ENCODE results near the gene RSAD2. TPM values are rescaled to one million over a fixed set of nuclear protein-coding genes. Genes with fewer than 3 reads are reported as not detected.
"Not testable (repeated sequence)": the region's sequence is repeated elsewhere in the genome, so short reads cannot be mapped to it uniquely, and the experiment has no call there.

The RSAD2 gene
- total RNA-seq, 1 donor from 2014 or later, result 0.32 TPM

DNA sequence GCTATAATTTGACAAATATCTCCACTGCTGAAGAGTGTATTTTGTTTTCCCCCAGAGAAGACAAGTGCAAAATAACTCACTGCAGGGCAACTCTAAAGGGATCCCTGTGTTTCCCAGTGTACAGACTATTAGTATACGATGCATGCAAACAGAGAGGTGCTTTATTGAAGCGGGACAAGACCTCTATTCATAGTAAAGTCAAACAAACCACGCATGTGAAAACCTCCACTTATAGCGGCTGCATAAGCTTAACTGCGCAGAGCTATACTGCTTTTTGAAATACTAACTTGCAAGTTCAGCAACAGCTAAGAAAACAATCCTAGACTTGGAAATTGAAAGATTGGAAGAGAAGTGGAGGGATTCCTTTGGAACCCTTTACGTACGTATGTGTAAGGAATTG lies 55.3 kb downstream of the RSAD2 start:
- DNase-seq (ENCODE audit: low spot score in 2 of 2), result no peak
- Histone ChIP-seq H3K27ac (no peak overlapping the region), H3K36me3 (no peaks in the 10 kb centered on the region), H3K4me1 (peaks cover 0 to 3% of the 10 kb centered on the region in 2 donors), H3K4me3 (no peak overlapping the region), H3K9me3 (no peaks in the 10 kb centered on the region), H3K27me3 (no peaks in the 10 kb centered on the region)
- TF ChIP-seq, protein P1, sequence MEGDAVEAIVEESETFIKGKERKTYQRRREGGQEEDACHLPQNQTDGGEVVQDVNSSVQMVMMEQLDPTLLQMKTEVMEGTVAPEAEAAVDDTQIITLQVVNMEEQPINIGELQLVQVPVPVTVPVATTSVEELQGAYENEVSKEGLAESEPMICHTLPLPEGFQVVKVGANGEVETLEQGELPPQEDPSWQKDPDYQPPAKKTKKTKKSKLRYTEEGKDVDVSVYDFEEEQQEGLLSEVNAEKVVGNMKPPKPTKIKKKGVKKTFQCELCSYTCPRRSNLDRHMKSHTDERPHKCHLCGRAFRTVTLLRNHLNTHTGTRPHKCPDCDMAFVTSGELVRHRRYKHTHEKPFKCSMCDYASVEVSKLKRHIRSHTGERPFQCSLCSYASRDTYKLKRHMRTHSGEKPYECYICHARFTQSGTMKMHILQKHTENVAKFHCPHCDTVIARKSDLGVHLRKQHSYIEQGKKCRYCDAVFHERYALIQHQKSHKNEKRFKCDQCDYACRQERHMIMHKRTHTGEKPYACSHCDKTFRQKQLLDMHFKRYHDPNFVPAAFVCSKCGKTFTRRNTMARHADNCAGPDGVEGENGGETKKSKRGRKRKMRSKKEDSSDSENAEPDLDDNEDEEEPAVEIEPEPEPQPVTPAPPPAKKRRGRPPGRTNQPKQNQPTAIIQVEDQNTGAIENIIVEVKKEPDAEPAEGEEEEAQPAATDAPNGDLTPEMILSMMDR (IDR thresholded peaks at IDR 0.05), result no peak
- intact Hi-C loops (cut with DNase I), result no loop called here

DNA sequence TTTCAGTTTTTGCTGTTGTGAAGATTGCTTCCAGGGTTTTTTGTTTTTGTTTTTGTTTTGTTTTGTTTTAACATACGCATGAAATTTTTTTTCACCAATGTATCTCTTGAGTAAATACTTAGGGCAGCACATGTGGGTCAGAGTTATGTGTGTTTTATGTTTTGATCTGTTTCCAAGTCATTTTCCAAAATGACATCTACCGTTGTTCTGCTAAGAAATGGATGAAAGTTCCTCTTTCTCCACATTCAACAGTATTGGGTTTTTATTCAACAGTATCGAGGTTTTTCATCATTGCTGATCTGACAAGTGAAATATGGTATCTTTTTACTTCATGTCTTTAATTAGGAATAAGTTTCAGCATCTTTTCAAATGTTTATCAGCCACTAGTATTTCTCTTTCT lies 56.3 kb downstream of the RSAD2 start:
- Histone ChIP-seq H3K4me3 (no peak overlapping the region), H3K9me3 (no peaks in the 10 kb centered on the region), H3K36me3 (no peaks in the 10 kb centered on the region), H3K4me1 (no peaks in the 10 kb centered on the region), H3K27me3 (no peaks in the 10 kb centered on the region), H3K27ac (no peak overlapping the region)
- intact Hi-C loops (cut with DNase I), result no loop called here
- no peak for DNase-seq (ENCODE audit: low spot score in 2 of 2)
- TF ChIP-seq, protein P1 (IDR thresholded peaks at IDR 0.05), result no peak

DNA sequence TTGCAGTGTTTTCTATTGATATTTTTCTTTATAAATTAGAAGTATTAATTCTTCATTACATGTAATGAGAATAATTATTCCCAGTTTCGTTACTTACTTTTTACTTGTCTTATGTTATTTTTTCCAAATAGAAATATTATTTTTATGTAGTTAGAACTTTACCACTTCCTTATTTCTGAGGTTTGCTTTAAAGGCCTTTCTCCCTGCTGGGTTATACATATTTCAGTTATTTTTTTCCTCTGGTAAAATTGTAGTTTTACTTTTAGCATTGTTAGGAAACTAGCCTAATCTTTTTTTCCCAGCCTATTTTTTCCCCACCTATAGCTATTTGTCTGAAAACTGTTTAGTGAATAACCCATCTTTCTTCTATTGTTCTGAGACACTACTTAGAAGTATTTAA lies 56.8 kb downstream of the RSAD2 start:
- Histone ChIP-seq H3K27me3 (no peaks in the 10 kb centered on the region), H3K9me3 (no peaks in the 10 kb centered on the region), H3K4me1 (no peaks in the 10 kb centered on the region), H3K4me3 (no peak overlapping the region), H3K36me3 (no peaks in the 10 kb centered on the region), H3K27ac (no peak overlapping the region)
- no peak for DNase-seq (ENCODE audit: low spot score in 2 of 2)
- TF ChIP-seq, protein P1 (IDR thresholded peaks at IDR 0.05), result no peak
- intact Hi-C loops (cut with DNase I), result no loop called here

DNA sequence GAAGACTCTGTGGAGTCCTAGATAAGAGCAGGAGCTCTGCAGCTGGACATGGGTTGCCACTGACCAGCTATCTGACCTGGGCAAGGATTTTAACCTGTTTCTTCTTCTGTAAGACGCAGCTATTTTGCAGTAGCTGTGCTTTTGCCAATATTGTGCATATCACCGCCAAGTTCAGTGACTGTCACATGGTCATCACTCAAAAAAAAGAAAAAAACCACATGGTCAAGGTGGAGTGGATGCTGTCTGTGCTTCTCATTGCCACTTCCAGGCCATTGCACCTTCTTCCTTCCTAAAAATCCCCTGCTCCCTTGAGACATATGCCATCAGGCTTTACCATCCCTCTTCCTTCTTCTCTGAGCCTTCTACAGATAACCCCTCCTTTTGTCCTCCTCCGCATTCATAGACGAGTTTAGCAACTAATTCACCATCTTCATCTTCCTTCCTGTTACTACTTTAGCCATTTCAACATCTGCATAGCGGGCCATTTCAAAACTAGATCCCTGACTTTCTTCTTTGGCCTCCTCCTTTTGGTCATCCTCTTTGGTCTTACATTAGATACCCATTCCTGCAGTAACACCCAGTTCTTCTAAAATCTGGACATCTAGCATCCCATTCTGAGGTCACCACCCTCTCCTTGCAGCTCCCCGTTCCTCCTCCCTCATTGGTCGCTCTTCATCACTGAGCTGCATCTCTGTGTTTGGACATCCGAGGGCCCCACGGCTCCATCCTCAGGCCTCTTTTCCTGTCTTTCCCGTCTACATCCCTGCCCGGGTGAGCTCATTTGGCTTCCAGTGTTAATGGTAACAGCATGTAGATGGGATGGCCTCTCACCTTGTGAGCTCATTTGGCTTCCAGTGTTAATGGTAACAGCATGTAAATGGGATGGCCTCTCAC lies 57.4 kb downstream of the RSAD2 start:
- intact Hi-C loops (cut with DNase I), result no loop called here
- Histone ChIP-seq H3K36me3 (no peaks in the 10 kb centered on the region), H3K27ac (no peak overlapping the region), H3K4me1 (no peaks in the 10 kb centered on the region), H3K9me3 (no peaks in the 10 kb centered on the region), H3K4me3 (no peak overlapping the region), H3K27me3 (no peaks in the 10 kb centered on the region)
- TF ChIP-seq, protein P1 (IDR thresholded peaks at IDR 0.05), result no peak
- DNase-seq (ENCODE audit: low spot score in 2 of 2), result no peak

DNA sequence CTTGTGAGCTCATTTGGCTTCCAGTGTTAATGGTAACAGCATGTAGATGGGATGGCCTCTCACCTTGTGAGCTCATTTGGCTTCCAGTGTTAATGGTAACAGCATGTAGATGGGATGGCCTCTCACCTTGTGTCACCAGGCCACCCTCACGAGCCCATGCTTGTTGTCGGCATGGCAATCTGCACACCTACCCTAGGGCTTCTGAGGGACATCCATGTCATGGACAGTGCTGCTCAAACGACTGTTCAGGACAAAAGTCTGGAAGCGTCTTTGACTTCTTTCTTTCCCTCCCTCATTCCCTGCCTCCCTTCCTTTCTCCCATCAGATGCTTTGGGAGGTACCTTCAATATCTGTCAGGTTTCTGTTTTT lies 58.1 kb downstream of the RSAD2 start:
- H3K4me3 ChIP-seq; H3K9me3 ChIP-seq; H3K27ac ChIP-seq; H3K4me1 ChIP-seq; intact Hi-C loops (cut with DNase I); H3K27me3 ChIP-seq; H3K36me3 ChIP-seq; DNase-seq (ENCODE audit: low spot score in 2 of 2): not testable (repeated sequence)

DNA sequence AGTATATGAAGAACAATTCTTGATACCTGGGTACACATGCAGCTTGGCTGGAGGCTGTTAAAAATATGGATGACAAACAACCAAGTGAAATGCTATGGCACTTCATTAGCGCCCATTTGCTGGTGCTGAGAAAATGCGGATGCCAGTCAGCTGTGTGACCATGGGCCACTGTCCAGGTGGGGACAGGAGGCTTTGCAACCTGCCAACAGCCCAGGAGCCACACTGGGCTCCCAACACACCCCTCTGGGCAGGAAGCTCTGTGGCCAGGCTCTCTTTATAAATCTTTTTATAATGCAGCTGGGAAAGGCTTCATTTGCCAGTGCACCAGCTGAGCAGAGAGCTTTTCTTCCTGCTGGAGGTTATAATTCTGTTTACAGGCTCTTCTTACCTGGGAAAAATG lies 59.6 kb downstream of the RSAD2 start:
- Histone ChIP-seq H3K4me3 (no peak overlapping the region), H3K36me3 (no peaks in the 10 kb centered on the region), H3K27ac (no peak overlapping the region), H3K27me3 (no peaks in the 10 kb centered on the region), H3K4me1 (no peaks in the 10 kb centered on the region), H3K9me3 (no peaks in the 10 kb centered on the region)
- TF ChIP-seq, protein P1 (IDR thresholded peaks at IDR 0.05), result no peak
- no peak for DNase-seq (ENCODE audit: low spot score in 2 of 2)
- intact Hi-C loops (cut with DNase I), result no loop called here

Measured in ascending aorta (tissue), 2 donors.